ENCODE results near the gene TSHZ2.

- TF ChIP-seq POLR2A (IDR thresholded peaks at IDR 0.05; ENCODE audit: low read depth, low read length) (no peak), EZH2 (IDR thresholded peaks at IDR 0.05; ENCODE audit: borderline replicate concordance, low read depth, low read length, severe bottlenecking) (no peak), POLR2AphosphoS5 (IDR thresholded peaks at IDR 0.05; ENCODE audit: insufficient read depth, low read depth, low read length) (no peak), CTCF (IDR thresholded peaks at IDR 0.05; ENCODE audit: extremely low read depth in 1 of 2, insufficient read depth in 1 of 2, low read depth in 1 of 2, low read length in 2 of 2) (no peak), MAX (IDR thresholded peaks at IDR 0.05; ENCODE audit: insufficient read depth, insufficient read length) (no peak), MYC (IDR thresholded peaks at IDR 0.05; ENCODE audit: low read depth, low read length) (no peak), JUN (IDR thresholded peaks at IDR 0.05; ENCODE audit: borderline replicate concordance, insufficient read depth, insufficient read length, low read depth) (no peak), FOS (IDR thresholded peaks at IDR 0.05; ENCODE audit: borderline replicate concordance, insufficient read depth, low read length) (no peak), GATA2 (IDR thresholded peaks at IDR 0.05; ENCODE audit: insufficient read depth, insufficient read length, low read depth, low read length) (no peak)
Measured at GRCh38 chr20:53244711-53245110, 272.6 kb downstream of the TSHZ2 start.
